ENCODE measurements around the gene NKPD1. TPM values are rescaled to one million over a fixed set of nuclear protein-coding genes. Genes with fewer than 3 reads are reported as not detected.
A peak's percentile ranks its signal among the peaks of the same experiment; 100 is the strongest.

The NKPD1 gene
- total RNA-seq, 6 experiments from 2014 or later, result 0.07 to 0.17 (median 0.07) TPM; not detected in 1

DNA sequence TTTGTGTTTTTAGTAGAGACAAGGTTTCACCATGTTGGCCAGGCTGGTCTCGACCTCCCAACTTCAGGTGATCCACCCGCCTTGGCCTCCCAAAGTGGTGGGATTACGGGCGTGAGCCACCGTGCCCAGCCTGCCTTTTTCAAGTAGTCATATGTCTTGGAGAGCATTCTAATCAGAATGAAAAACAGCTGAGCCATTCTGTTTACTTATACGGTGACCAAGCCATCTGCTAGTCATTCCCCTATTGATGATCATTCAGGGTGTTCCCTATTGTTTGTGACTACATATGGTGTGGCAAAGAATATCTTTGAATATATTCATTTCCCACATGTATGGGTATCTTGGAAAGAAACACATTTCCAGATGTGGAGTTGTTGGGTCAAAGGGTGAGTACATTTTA, 35.0 kb upstream of the NKPD1 start:
- Mint-ChIP-seq H3K9me3 (no peaks in the 10 kb centered on the region), H3K27ac (peak overlapping the region; percentile 57), H3K36me3 (ENCODE audit: low read depth) (peaks cover 3% of the 10 kb centered on the region; the same call in 1 of the 2 replicates), H3K4me1 (ENCODE audit: low read depth) (peaks cover 20% of the 10 kb centered on the region), H3K4me3 (no peak overlapping the region), H3K27me3 (ENCODE audit: insufficient read depth) (peaks cover 10% of the 10 kb centered on the region)
- DNase-seq, result peak; percentile 30
- TF ChIP-seq, protein P1, sequence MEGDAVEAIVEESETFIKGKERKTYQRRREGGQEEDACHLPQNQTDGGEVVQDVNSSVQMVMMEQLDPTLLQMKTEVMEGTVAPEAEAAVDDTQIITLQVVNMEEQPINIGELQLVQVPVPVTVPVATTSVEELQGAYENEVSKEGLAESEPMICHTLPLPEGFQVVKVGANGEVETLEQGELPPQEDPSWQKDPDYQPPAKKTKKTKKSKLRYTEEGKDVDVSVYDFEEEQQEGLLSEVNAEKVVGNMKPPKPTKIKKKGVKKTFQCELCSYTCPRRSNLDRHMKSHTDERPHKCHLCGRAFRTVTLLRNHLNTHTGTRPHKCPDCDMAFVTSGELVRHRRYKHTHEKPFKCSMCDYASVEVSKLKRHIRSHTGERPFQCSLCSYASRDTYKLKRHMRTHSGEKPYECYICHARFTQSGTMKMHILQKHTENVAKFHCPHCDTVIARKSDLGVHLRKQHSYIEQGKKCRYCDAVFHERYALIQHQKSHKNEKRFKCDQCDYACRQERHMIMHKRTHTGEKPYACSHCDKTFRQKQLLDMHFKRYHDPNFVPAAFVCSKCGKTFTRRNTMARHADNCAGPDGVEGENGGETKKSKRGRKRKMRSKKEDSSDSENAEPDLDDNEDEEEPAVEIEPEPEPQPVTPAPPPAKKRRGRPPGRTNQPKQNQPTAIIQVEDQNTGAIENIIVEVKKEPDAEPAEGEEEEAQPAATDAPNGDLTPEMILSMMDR (IDR thresholded peaks at IDR 0.05), result no peak

DNA sequence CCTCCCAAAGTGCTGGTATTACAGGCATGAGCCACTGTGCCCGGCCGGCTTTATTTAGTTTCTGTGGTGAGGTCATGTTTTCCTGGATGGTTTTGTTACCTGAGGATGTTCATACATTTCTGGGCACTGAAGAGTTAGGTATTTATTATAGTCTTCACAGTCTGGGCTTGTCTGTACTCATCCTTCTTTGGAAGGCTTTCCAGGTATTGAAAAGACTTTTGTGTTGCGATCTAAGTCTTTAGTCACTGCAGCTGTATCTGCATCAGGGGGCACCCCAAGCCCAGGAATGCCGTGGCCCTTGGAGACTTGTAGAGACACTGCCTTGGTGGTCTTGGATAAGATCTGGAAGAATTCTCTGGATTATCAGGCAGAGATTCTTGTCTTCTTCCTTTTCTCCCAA, 30.6 kb upstream of the NKPD1 start:
- Mint-ChIP-seq H3K27ac (no peak overlapping the region), H3K27me3 (ENCODE audit: insufficient read depth) (no peaks in the 10 kb centered on the region; the same call in none of the 2 replicates), H3K4me1 (ENCODE audit: low read depth) (peaks cover 21% of the 10 kb centered on the region), H3K4me3 (no peak overlapping the region), H3K9me3 (peaks cover 6% of the 10 kb centered on the region; the same call in 1 of the 2 replicates), H3K36me3 (ENCODE audit: low read depth) (peaks cover 14% of the 10 kb centered on the region)
- TF ChIP-seq, protein P1 (IDR thresholded peaks at IDR 0.05), result no peak
- DNase-seq, result no peak

DNA sequence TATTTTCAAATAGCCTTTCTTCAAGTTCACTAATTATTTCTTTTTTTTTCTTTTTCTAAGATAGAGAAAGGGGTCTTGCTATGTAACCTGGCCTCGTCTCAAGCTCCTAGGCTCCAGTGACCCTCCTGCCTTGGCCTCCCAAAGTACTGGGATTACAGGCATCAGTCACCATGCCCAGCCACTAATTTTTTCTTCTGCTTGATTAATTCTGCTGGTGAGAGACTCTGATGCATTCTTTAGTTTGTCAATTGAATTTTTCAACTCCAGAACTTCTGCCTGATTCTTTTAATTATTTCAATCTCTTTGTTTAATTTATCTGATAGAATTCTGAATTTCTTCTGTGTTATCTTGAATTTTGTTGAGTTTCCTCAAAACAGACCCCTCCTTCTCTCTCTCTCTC, 29.2 kb upstream of the NKPD1 start:
- no peaks in the 10 kb centered on the region; the same call in none of the 2 replicates for H3K27me3 Mint-ChIP-seq (ENCODE audit: insufficient read depth)
- peaks cover 6% of the 10 kb centered on the region; the same call in 1 of the 2 replicates for H3K9me3 Mint-ChIP-seq
- no peak for DNase-seq
- no peak overlapping the region for H3K27ac Mint-ChIP-seq
- peaks cover 12% of the 10 kb centered on the region; the same call in 1 of the 2 replicates for H3K4me1 Mint-ChIP-seq (ENCODE audit: low read depth)
- no peak overlapping the region for H3K4me3 Mint-ChIP-seq
- TF ChIP-seq, protein P1 (IDR thresholded peaks at IDR 0.05), result no peak
- peaks cover 14% of the 10 kb centered on the region for H3K36me3 Mint-ChIP-seq (ENCODE audit: low read depth)

DNA sequence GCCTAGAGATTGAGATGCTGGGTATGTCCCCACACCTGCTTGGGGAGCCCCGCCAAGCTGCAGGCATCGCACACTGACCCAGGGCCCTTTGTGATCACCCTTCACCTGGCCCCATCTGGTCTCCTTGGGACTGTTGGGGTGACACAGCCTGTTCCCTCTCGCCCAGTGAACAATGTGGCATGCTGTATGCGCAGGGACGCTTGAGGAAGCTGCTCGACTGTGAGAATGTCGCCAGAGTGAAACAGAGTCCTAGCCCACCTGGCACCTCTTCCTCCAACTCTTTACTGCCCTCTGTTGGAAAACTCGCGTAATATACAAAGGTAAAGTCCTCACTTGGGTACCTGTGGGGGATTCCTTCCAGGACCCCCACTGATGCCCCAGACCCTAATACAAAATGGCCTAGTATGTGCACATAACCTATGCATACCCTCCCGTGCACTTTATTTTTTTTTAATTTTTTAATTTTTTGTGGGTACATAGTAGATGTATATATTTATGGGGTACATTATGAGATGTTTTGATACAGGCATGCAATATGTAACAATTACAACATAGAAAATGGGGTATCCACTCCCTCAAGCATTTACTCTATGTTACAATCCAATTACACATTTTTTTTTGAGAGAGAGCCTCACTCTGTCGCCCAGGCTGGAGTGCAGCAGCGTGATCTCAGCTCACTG, 26.8 kb upstream of the NKPD1 start:
- H3K27ac Mint-ChIP-seq, result no peak overlapping the region
- H3K36me3 Mint-ChIP-seq (ENCODE audit: low read depth), result peaks cover 10% of the 10 kb centered on the region
- no peak overlapping the region for H3K4me3 Mint-ChIP-seq
- DNase-seq, result no peak
- H3K27me3 Mint-ChIP-seq (ENCODE audit: insufficient read depth), result no peaks in the 10 kb centered on the region; the same call in 1 of the 2 replicates
- H3K9me3 Mint-ChIP-seq, result peaks cover 6% of the 10 kb centered on the region; the same call in 1 of the 2 replicates
- peaks cover 7% of the 10 kb centered on the region; the same call in 1 of the 2 replicates for H3K4me1 Mint-ChIP-seq (ENCODE audit: low read depth)
- TF ChIP-seq, protein P1 (IDR thresholded peaks at IDR 0.05), result peak; percentile 75

DNA sequence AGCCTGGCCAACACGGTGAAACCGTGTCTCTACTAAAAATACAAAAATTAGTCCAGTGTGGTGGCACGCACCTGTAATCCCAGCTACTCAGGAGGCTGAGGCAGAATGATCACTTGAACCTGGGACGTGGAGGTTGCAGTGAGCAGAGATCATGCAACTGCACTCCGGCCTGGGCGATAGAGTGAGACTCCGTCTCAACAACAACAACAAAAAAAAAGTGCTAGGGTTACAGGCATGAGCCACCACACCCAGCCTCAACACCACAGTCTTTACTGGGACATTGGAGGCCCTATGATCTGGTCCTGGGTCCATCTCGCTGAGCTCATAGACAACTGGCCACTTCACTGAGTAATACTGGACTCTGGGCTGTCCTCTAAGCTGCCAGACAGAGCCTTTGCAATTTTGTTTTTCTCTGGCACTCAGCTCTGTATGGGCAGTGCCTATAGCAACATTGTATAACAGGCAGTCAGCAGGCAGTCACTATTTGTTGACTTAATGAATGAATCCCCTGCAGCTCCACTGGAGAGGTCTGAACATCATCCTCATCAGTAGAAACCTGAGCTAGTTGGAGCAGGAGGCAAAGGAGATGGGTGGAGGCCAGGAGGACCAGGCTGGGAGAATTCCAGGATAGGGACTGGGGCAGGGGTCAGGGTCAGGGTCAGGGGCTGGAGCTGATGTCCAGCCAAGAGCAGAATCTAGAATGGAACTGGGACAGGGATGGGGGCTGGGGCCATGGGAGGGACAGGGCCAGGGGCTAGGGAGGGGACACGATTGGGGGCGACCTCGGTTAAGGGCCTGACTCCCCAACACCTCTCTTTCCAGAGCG, 25.9 kb upstream of the NKPD1 start:
- peaks cover 7% of the 10 kb centered on the region for H3K4me1 Mint-ChIP-seq (ENCODE audit: low read depth)
- no peaks in the 10 kb centered on the region; the same call in 1 of the 2 replicates for H3K27me3 Mint-ChIP-seq (ENCODE audit: insufficient read depth)
- H3K27ac Mint-ChIP-seq, result no peak overlapping the region
- DNase-seq, result peak; percentile 57
- H3K4me3 Mint-ChIP-seq, result no peak overlapping the region
- H3K9me3 Mint-ChIP-seq, result peaks cover 6% of the 10 kb centered on the region; the same call in 1 of the 2 replicates
- TF ChIP-seq, protein P1 (IDR thresholded peaks at IDR 0.05), result no peak
- H3K36me3 Mint-ChIP-seq (ENCODE audit: low read depth), result peaks cover 10% of the 10 kb centered on the region
